Astrocyte of the cerebellum (primary cell): Measurements from ENCODE around the gene ANG.
A peak's percentile ranks its signal among the peaks of the same experiment; 100 is the strongest.

Source experiments
- DNase-seq: peaks from one replicate; pipeline ENCODE4 v3.0.0-alpha.2; 2011; ENCODE audit warnings: low read depth
- H3K4me3 ChIP-seq: 2 replicates; pipeline ENCODE4 v1.5.1; 2011; ENCODE audit warnings: mild to moderate bottlenecking, low read depth, low read length, moderate library complexity
- CTCF ChIP-seq: IDR thresholded peaks from 2 replicates; pipeline ENCODE4 v1.5.1; 2012; ENCODE audit warnings: low read length, low read depth, moderate library complexity, mild to moderate bottlenecking; ENCODE audit errors: missing control alignments
- in situ Hi-C: cut with HindIII; loops from 2 replicates; pipeline ENCODE4 v1.10.0; 2017; ENCODE audit warnings: low sequenced_read_pairs

The ANG gene

GRCh38 chr14:20681348-20682126, 7.0 kb upstream of the ANG start:
- in situ Hi-C loops, result no loop called here
- no peak for TF ChIP-seq CTCF
- peak overlapping the region; percentile 81 for H3K4me3 ChIP-seq
- peak; percentile 72 for DNase-seq

GRCh38 chr14:20682127-20682434, 6.5 kb upstream of the ANG start:
- no peak for DNase-seq
- peak overlapping the region; percentile 81 for H3K4me3 ChIP-seq
- in situ Hi-C loops, result no loop called here
- no peak for TF ChIP-seq CTCF

- peak; percentile 78 for DNase-seq
- peak; percentile 3 for TF ChIP-seq CTCF
Observed at GRCh38 chr14:20682435-20683124, 6.0 kb upstream of the ANG start.

GRCh38 chr14:20683125-20683890, 5.3 kb upstream of the ANG start:
- peak; percentile 64 for DNase-seq
- in situ Hi-C loops, result no loop called here
- no peak for TF ChIP-seq CTCF
- peak overlapping the region; percentile 81 for H3K4me3 ChIP-seq

More at GRCh38 chr14:20682435-20683124, 6.0 kb upstream of the ANG start:
- in situ Hi-C loops, result no loop called here
- peak overlapping the region; percentile 81 for H3K4me3 ChIP-seq

- peak within 1 kb of the TSS; percentile 81 for H3K4me3 ChIP-seq
- in situ Hi-C loops, result no loop called here
- DNase-seq, result peak; percentile 60
- TF ChIP-seq CTCF, result no peak
Observed at GRCh38 chr14:20683891-20684661, 4.5 kb upstream of the ANG start, which contains the start of gene RNASE4. TSS of gene RNASE4 (plus strand) at chr14:20684560. CDS start at chr14:20699372, 14,812 bp downstream.
